NCI-H2196 treated with DMSO at 0.1 percent for 48 hours (cell line): Measurements from ENCODE around the gene GALNT4.

ENCODE experiments used
- DNase-seq: peaks from one replicate; lab custom pipeline; 2025; ENCODE audit not compliant: unreplicated experiment; lab: John Stamatoyannopoulos, UW

The GALNT4 gene

DNA sequence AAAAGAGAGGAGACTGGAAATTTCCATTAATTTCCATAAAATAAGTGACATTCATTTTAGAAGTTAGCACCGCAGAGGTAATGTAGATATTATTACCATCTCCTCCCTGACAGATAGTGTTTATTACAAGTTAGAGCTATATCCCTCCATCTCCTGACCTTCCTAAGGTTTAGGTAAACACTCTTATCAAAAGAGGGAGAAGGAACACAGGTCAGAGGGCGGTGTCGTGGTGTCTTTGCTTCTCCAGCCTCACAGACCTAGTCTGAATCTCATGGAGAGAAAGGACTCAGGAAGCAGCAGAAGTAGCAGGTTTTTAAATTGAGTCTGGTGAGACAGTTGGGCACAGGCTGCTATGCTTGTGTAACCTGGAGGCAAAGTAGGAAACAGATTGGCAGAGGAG is 12.8 kb upstream of the GALNT4 start:
- no peak for DNase-seq

DNA sequence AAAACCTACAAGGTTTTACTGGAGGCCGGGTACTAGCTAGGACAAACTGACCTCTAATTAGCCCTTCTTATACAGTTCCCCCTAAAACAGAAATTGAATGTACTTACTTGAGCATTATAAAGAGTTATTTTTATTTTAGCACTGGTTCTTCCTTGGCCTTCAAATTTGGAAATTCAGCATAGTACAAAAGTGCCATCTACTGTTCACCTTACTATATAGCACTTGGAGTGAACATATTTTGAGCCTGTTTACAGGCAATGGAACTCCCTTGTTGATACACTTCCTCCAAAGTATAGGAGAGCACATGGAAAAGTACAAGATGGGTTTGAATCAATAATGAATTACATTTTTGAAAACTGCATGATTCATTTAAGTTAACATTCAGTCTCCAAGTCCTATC is 5.1 kb upstream of the GALNT4 start:
- DNase-seq, result peak; percentile 55

DNA sequence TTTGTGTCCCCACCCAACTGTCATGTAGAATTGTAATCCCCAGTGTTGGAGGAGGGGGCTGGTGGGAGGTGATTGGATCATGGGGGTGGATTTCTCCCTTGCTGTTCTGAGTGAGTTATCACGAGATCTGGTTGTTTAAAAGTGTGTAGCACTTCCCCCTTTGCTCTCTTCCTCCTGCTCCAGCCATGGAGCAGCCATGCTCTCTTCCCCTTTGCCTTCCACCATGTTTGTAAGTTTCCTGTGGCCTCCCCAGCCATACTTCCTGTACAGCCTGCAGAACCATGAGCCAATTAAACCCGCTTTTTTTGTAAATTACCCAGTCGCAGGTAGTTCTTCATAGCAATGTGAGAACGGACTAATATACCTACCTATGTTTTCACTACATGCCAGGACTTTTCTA is 3.8 kb upstream of the GALNT4 start:
- no peak for DNase-seq

DNA sequence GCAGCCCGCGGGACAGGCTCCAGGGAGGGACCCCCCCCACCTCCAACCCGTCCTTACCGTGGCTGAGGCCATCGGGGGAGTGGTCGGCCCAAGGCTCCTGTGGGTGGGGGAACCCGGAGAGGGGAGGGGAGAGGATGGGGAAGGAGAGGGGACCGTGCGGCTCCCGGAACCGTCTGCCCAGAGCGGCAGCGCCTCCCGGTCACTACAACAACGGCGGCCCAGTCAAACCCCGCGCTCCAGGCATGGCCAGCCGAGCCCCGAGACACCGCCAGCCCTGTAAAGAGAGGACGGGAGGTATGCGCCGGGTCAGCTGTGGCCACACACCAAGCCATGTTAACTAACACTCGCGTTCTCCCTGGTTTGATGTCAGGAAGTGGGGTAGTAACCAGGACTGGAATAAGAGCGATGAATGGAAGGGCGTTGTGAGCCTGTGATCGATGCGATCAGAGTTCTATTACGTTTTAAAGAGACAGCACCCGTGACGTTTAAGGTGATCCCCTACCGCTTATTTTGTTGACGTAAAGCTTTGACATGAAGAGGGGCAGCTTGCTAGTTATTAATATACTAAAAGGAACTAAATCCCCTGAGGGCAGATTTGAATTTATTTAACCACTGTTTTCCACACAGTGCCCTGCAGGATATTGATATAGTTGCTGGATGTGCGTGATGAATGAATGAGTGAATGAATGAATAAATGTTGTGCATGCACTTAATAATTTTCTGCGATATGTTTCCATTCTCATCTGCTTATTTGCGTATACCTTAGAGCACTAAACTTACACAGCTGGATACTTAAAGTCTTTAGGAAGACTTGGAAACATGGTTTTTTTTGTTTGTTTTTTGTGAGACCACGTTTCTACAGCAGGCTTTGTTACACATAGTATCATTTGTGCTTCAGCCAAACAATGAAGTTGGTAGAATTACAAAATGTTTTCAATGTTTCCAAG is 1.5 kb upstream of the GALNT4 start, which contains the start of gene POC1B:
TSS of gene POC1B (minus strand) at position 224 of the 947 bp plus-strand sequence. CDS start at position 72, 152 bp downstream.
- peak; percentile 76 for DNase-seq

DNA sequence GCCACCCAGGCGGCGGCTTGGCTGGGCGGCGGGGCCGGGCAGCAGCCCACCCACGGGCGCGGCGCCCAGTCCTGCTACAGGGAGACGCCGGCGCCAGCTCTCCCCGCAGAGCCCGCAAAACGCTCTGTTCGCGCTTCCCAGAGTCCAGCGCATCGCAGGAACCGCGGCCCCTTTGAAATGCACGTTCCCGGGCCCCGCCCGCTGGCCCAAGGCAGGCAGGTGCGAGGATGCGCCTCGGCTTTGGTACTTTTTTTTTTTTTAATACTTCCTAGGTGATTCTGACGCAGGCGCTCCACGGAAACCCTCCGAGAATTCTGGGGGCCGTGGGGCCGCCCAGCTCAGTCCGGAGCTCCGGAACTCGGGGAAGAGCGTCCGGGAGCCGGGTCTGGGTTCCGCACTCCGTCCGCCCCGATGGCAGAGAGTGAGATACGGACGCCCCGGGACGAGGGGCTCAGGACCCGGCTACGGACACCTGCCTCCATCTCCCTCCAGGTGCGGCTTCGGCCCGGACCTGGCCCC is 768 bp upstream of the GALNT4 start:
- DNase-seq, result no peak

DNA sequence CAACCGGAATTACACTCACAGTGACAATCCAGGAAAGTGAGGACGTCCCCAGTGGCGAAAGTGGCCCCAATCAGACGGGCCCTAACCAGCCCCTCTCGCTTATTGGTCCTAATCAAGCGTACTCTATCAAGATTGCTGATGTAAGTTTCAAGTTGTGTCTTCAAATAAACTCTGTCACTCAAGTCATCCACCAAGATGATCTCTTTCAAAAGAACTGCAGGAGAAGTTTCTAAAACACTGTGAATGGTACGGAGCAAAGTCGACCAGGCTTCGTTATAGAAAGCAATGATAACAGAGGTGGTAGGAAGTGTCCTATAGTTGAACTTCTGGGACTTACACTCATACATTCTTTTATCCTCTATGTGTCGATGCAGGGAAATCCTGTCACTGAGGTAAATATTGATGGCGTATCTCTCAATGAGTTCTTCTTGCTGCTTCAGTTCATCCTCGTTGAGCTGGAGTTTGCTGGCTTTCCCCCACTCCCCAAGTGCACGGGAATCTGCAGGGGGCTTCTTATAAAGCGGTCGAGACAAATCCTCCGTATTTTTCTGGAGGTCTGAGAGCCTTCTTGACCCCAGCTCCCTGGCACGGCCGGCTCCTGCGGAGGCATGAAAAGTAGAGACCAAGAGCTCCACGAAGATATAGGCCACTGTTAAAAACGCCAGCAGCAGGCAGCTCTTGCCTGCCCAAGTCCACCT is 604 bp downstream of the GALNT4 start:
- DNase-seq, result no peak

DNA sequence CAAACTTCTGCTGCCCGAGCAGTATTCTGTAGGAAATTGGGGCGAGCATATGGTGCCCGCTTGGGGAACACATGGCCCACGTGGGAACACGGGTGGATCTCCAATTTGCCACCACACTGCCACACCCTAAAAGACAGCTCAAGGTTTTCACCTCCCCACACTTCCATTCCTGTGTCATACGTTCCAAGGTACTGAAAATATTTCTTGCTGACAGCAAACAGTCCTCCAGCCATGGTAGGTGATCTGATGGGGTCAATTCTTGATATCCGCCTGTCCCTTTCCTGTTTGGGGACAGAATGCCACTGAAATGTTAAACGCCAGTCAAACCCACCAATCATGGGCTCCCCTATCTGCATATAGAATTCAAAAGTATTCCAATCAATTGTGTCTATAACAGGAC is 1.2 kb downstream of the GALNT4 start:
- no peak for DNase-seq

DNA sequence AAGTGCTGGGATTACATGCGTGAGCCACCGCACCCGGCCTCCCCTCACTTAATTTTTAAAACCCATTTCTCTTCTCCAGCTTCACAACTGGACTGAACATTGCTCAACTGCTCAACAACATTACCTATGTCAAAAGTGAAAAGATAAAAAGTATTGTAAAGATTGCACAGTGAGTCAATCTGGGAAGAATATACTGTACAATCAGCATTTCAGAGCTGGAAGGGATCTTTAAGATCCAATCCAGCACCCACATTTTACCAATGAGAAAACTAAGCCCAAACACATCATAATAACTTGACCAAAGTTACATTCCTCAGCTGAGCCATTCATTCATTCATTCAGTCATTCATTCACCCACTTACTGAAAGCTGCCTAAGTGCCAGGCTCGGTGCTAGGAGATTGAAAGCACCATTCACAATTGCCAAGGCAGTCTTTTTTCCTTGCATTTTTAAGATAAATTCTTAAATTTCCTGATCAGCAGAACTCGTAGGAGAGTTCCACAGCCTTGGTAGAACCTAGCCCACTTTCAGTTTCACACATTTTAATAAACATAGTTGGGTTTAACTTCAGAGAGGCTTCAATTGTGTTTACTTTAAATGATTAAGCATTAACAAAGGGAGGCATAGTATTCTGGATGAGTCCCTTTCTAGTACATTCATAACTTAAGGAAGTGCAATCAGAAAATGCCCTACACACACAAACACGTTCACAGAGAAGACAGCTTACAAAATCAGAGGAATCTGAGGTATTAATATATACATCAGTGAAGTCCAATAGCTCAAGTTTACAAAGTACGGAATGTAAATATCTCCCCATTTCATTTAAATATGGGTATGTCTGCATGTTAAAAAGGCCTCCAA is 3.0 kb downstream of the GALNT4 start:
- no peak for DNase-seq

DNA sequence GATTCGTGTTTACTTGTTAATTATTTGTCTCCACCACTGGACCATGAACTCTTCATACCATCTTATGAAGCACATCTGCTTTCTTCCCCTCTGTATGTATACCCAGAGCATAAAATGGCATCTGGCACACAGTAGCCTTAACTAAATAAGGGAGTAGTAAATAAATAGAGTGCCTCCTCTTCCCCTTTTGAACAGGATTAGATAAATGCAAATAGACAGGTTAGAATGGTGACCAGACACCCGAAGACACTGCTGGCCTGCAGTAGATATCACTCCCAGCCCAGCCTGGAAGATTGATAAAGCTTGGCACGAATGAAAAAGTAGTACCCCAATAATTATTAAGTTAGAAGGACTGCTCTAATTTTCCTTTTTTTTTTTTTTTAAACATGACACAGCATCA is 6.9 kb downstream of the GALNT4 start:
- no peak for DNase-seq

DNA sequence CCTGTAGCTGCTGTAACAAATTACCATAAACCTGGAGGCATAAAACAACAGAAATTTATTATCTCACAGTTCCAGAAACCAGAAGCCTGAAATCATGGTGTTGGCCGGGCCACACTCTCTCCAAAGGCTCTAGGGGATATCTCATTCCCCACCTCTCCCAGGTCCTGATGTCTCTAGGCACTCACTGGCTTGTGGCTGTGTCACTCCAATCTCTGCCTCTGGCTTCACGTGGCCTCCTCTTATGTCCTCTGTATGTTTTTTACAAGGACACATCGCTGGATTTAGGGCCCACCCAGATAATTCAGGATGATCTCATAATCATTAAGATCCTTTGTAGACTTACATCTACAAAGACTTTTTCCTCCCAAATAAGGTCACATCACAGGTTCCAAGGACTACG is 8.0 kb downstream of the GALNT4 start:
- DNase-seq, result no peak

DNA sequence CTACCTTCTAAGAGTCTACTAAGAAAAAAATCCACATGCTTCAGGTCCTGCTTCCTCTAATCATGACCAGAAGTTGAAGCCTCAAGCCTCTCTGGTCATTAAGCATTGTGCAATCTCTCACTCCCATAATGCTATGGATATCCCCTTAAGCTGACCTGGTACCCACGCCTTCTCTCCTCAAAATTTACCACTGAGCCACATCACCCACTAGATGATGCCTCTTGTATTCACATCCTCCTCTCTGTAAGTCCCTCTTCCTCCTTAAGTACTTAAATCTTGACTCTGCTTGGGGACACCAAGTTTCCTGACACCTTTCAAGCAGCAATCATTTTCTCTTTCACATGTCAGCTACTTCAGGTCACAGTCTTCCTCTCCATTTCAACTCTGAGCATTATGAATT is 9.8 kb downstream of the GALNT4 start:
- no peak for DNase-seq

DNA sequence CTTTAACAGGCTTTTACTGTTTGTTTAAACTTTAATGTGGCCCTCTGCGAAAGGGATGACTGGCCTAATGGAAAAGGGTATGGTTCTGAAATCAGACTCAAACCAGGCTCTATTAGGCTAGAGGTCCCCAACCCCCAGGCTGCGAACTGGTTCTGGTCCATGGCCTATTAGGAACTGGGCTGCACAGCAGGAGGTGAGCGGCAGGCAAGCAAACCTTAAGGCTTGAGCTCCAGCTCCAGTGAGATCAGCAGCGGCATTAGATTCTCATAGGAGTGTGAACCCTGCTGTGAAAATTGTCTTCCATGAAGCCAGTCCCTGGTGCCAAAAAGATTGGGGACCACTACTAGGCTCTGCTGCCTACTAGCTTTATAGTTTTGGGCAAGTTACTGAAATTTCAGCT is 11.1 kb downstream of the GALNT4 start:
- DNase-seq, result no peak

DNA sequence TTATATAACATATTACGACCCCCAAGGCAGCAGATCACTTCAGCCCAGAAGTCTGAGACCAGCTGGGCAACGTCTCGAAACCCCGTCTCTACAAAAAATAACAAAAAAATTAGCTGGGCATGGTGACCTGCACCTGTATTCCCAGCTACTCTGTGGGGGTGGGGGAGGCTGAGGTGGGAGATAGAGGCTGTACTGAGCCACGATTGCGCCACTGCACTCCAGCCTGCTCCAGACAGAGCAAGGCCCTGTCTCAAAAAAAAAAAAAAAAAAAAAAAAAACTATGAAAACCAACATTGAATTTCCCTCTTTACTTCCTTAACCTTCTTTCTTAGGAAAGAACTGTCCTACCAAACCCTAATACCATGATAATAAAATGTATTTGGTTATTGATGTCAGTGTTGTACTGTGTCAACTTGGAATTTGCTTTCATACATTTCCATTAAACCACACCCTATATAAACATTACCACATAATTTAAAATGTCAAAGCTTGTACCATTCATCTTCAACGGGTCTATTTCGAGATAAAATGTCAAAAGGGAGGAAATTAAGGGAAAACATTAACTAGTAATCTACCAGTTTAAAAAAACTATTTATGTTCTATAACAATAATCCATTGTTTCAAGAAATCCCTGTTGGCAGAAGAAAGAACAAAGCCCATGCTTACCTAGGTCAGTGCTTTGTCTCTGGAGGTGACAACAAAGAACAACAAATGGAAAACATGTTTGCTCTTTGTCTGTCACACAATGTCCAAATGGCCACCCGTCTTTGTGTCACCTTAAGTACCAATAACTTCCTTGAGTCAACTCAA is 17.4 kb downstream of the GALNT4 start:
- DNase-seq, result no peak

DNA sequence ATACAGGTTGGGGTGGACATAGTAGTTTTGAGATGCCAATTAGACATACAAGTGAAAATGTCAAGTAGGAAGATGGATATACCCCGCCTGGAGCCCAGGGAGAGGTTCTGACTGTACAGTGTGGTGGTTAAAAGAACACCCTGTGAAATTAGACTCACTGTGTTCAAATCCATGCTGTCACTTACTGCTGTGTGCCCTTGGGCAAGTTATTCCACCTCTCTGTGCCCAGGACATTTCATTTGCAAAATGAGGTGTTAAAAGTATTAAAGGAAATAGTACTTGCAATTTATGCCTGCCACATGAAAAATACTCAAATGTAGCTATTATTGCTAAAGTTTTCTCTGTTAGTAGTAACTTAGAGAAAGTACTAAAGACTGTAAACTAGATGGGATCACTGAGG is 18.5 kb downstream of the GALNT4 start:
- DNase-seq, result no peak

DNA sequence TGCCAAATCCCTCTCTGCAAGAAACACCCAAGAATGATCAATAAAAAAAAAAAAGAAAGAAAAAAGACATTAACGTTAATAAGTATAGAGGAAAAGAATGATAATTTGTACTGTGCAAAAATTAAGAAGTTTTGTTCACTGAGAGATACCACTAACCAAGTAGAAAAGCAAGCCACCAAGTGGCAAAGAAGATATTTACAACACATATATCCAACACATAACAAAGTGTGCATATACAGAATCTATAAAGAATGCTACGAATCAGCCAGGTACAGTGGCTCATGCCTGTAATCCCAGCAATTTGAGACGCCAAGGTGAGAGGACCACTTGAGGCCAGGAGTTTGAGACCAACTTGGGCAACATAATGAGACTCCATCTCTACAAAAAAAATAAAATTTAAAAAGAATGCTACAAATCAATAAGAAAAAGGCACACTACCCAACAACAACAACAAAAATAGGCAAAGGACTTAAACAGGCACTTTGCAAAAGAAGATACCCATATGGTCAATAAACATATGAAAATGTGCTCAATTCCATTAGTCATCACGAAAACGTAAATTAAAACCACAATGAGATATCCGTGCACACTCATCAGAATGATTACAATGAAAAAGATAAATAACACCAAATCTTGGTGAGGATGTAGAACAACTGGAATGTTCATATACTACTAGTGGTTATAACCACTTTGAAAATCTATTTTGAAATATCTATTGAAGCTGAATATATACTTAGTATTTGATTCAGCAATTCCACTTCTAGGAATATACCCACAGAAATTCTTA is 19.8 kb downstream of the GALNT4 start:
- no peak for DNase-seq

DNA sequence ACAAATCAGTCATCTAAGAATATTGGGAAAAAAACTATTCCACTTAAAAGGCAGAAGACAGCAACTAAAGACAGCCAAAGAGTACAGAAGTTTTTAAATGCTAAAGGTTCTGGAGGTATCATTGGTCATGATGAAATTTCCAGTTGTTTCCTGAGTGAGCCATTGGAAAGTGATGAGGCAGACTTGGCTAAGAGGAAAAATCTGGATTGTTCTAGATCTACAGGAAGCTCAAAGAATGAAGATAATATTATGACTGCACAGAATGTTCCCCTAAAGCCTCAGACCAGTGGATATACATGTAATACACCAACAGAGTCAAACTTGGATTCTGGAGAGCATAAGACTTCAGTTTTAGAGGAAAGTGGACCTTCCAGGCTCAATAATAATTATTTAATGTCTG is 22.8 kb downstream of the GALNT4 start:
- DNase-seq, result no peak

DNA sequence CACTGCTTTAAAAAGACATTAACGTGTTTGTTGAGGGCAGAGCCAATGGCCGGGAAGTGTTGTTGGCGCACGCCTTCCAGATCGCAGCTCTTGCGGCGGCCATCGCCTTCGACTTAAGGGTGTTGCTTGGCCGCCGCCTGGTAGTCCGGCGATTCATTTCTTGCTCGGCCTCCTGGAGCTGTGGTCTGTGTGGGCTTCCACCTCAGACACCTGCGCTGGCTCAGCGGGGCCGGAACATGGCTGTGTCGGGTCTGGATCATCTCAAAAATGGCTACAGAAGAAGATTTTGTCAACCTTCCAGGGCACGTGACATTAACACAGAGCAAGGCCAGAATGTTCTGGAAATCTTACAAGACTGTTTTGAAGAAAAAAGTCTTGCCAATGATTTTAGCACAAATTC is 24.7 kb downstream of the GALNT4 start:
- no peak for DNase-seq

DNA sequence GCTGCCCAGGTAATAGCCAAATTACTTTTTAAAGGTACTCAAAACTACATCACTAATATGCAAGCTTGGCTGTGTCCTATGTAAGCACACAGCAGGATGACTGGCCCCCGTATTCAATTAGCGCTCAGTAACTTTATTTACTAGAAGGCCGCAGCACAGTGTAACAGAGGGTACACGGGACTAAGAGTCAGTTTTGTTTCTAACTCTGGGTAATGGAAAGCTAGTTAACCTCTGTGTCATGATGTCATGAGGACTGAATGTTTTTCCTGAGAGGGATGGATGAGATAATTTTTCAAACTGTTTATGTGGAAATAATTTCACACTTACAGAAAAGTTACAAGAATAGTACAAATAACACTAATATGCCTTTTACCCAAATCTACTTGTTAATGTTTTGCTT is 27.1 kb downstream of the GALNT4 start:
- no peak for DNase-seq

DNA sequence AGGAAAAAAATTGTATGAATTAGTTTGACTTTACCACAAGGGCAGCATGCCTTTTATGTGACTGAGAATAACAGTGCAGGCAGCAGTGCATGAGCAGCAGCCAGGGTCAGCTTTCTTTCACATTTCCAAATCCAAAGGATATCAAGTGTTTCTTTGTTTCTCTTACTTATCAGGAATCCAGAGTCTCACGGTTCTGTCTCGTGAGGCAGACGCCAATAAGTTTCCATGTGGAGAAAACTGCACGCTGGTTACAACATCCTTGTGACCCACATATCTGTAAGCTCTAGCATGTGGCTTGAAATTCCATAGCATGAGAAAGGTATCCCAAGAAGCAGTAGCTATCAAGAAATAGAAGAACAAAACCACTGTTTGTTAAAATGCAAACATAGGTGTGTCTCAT is 27.6 kb downstream of the GALNT4 start:
- no peak for DNase-seq
